ENCODE results near the gene PTPRD. TPM values are rescaled to one million over a fixed set of nuclear protein-coding genes. Genes with fewer than 3 reads are reported as not detected.

The PTPRD gene
- total RNA-seq, 1 donor from 2014 or later = not detected

GRCh38 chr9:10272830-10273229 lies 340.0 kb downstream of the PTPRD start:
- intact Hi-C loops (cut with micrococcal nuclease) = no loop called here

GRCh38 chr9:10268531-10269485 lies 344.0 kb downstream of the PTPRD start:
- intact Hi-C loops (cut with micrococcal nuclease) = no loop called here

- intact Hi-C loops (cut with micrococcal nuclease) = no loop called here
Measured at GRCh38 chr9:10265153-10265631, 347.6 kb downstream of the PTPRD start.

GRCh38 chr9:10260501-10260900 lies 352.3 kb downstream of the PTPRD start:
- intact Hi-C loops (cut with micrococcal nuclease) = no loop called here

GRCh38 chr9:10259668-10260067 lies 353.1 kb downstream of the PTPRD start:
- intact Hi-C loops (cut with micrococcal nuclease) = no loop called here

GRCh38 chr9:10255758-10256157 lies 357.0 kb downstream of the PTPRD start:
- intact Hi-C loops (cut with micrococcal nuclease) = no loop called here

- intact Hi-C loops (cut with micrococcal nuclease) = no loop called here
Measured at GRCh38 chr9:10254338-10254737, 358.5 kb downstream of the PTPRD start.

GRCh38 chr9:10253341-10253740 lies 359.5 kb downstream of the PTPRD start:
- intact Hi-C loops (cut with micrococcal nuclease) = no loop called here

GRCh38 chr9:10252174-10252573 lies 360.6 kb downstream of the PTPRD start:
- intact Hi-C loops (cut with micrococcal nuclease) = no loop called here

- intact Hi-C loops (cut with micrococcal nuclease) = no loop called here
Measured at GRCh38 chr9:10251490-10251889, 361.3 kb downstream of the PTPRD start.

GRCh38 chr9:10250219-10250618 lies 362.6 kb downstream of the PTPRD start:
- intact Hi-C loops (cut with micrococcal nuclease) = no loop called here

GRCh38 chr9:10248890-10249289 lies 363.9 kb downstream of the PTPRD start:
- intact Hi-C loops (cut with micrococcal nuclease) = no loop called here

GRCh38 chr9:10242255-10242654 lies 370.5 kb downstream of the PTPRD start:
- intact Hi-C loops (cut with micrococcal nuclease) = no loop called here

- intact Hi-C loops (cut with micrococcal nuclease) = no loop called here
Measured at GRCh38 chr9:10238087-10238486, 374.7 kb downstream of the PTPRD start.

- intact Hi-C loops (cut with micrococcal nuclease) = no loop called here
Measured at GRCh38 chr9:10237584-10237983, 375.2 kb downstream of the PTPRD start.

GRCh38 chr9:10236161-10236560 lies 376.6 kb downstream of the PTPRD start:
- intact Hi-C loops (cut with micrococcal nuclease) = no loop called here

- intact Hi-C loops (cut with micrococcal nuclease) = no loop called here
Measured at GRCh38 chr9:10235376-10235775, 377.4 kb downstream of the PTPRD start.

GRCh38 chr9:10232352-10232930 lies 380.4 kb downstream of the PTPRD start:
- intact Hi-C loops (cut with micrococcal nuclease) = no loop called here

GRCh38 chr9:10230512-10230911 lies 382.3 kb downstream of the PTPRD start:
- intact Hi-C loops (cut with micrococcal nuclease) = no loop called here

GRCh38 chr9:10228082-10228481 lies 384.7 kb downstream of the PTPRD start:
- intact Hi-C loops (cut with micrococcal nuclease) = no loop called here

- intact Hi-C loops (cut with micrococcal nuclease) = no loop called here
Measured at GRCh38 chr9:10226996-10227395, 385.8 kb downstream of the PTPRD start.

GRCh38 chr9:10212702-10213101 lies 400.1 kb downstream of the PTPRD start:
- intact Hi-C loops (cut with micrococcal nuclease) = no loop called here

- intact Hi-C loops (cut with micrococcal nuclease) = no loop called here
Measured at GRCh38 chr9:10208691-10209069, 404.1 kb downstream of the PTPRD start.

Measured in T-helper 1 cell treated with Interleukin-12 subunit alpha and Interleukin-12 subunit beta and Interleukin-4 antibody, amounts not matched to agents 30 ng/mL and 1 ng/mL, for 36 hours (primary cell).